WTC11 (cell line): ENCODE data around the gene RABIF. TPM values are rescaled to one million over a fixed set of nuclear protein-coding genes. Genes with fewer than 3 reads are reported as not detected.
A peak's percentile ranks its signal among the peaks of the same experiment; 100 is the strongest.

Source experiments
- AFF4 ChIP-seq: sonication (generic); formaldehyde crosslinking; IDR thresholded peaks from 2 replicates; pipeline ENCODE4 v1.8.1; 2023; ENCODE audit warnings: mild to moderate bottlenecking, missing genetic modification reagents, borderline replicate concordance
- ARID4B ChIP-seq: sonication (generic); formaldehyde crosslinking; IDR thresholded peaks from 2 replicates; pipeline ENCODE4 v1.8.0; 2023; ENCODE audit warnings: missing genetic modification reagents, mild to moderate bottlenecking, borderline replicate concordance
- CREB1 ChIP-seq: sonication (generic); formaldehyde crosslinking; IDR thresholded peaks from 2 replicates; pipeline ENCODE4 v1.8.0; 2023; ENCODE audit warnings: mild to moderate bottlenecking, missing genetic modification reagents
- E2F5 ChIP-seq: sonication (generic); formaldehyde crosslinking; IDR thresholded peaks from 2 replicates; pipeline ENCODE4 v1.8.1; 2022; ENCODE audit warnings: mild to moderate bottlenecking, moderate library complexity, missing genetic modification reagents
- ERG ChIP-seq: fragments of 250-450 bp; sonication (Bioruptor Pico); IDR thresholded peaks from 2 replicates; pipeline ENCODE4 v1.8.0; 2021; ENCODE audit warnings: mild to moderate bottlenecking
- FOXJ3 ChIP-seq: sonication (generic); formaldehyde crosslinking; IDR thresholded peaks from 2 replicates; pipeline ENCODE4 v1.9.0; 2021; ENCODE audit warnings: missing genetic modification reagents, mild to moderate bottlenecking, borderline replicate concordance
- GRHL2 ChIP-seq: fragments of 250-450 bp; sonication (Bioruptor Pico); IDR thresholded peaks from 2 replicates; pipeline ENCODE4 v1.8.0; 2022; ENCODE audit warnings: mild to moderate bottlenecking, moderate library complexity; ENCODE audit not compliant: insufficient replicate concordance, severe bottlenecking
- MXD4 ChIP-seq: fragments of 250-450 bp; sonication (Bioruptor Pico); IDR thresholded peaks from 2 replicates; pipeline ENCODE4 v1.8.0; 2021; ENCODE audit warnings: mild to moderate bottlenecking, moderate library complexity, borderline replicate concordance
- NFE2L1 ChIP-seq: sonication (generic); formaldehyde crosslinking; IDR thresholded peaks from 2 replicates; pipeline ENCODE4 v1.8.1; 2023; ENCODE audit warnings: missing genetic modification reagents
- NR2C2 ChIP-seq: sonication (generic); formaldehyde crosslinking; IDR thresholded peaks from 2 replicates; pipeline ENCODE4 v1.8.0; 2022; ENCODE audit warnings: mild to moderate bottlenecking, missing genetic modification reagents
- OVOL2 ChIP-seq: fragments of 250-450 bp; sonication (Bioruptor Pico); IDR thresholded peaks from 2 replicates; pipeline ENCODE4 v1.9.0; 2021; ENCODE audit warnings: mild to moderate bottlenecking, borderline replicate concordance
- SMAD3 ChIP-seq: sonication (generic); formaldehyde crosslinking; IDR thresholded peaks from 2 replicates; pipeline ENCODE4 v1.8.0; 2022; ENCODE audit warnings: missing genetic modification reagents, mild to moderate bottlenecking, borderline replicate concordance
- SMAD4 ChIP-seq: sonication (generic); formaldehyde crosslinking; IDR thresholded peaks from 2 replicates; pipeline ENCODE4 v1.8.0; 2022; ENCODE audit warnings: mild to moderate bottlenecking, missing genetic modification reagents
- SOX15 ChIP-seq: fragments of 250-450 bp; sonication (Bioruptor Pico); IDR thresholded peaks from 2 replicates; pipeline ENCODE4 v1.9.0; 2021; ENCODE audit warnings: mild to moderate bottlenecking
- TCF7 ChIP-seq: sonication (generic); formaldehyde crosslinking; IDR thresholded peaks from 2 replicates; pipeline ENCODE4 v1.8.0; 2022; ENCODE audit warnings: mild to moderate bottlenecking, low read depth, missing genetic modification reagents, moderate library complexity
- USF2 ChIP-seq: sonication (generic); formaldehyde crosslinking; IDR thresholded peaks from 2 replicates; pipeline ENCODE4 v1.8.1; 2023; ENCODE audit warnings: mild to moderate bottlenecking, missing genetic modification reagents, moderate library complexity
- ZBTB21 ChIP-seq: sonication (generic); formaldehyde crosslinking; IDR thresholded peaks from 2 replicates; pipeline ENCODE4 v1.8.1; 2023; ENCODE audit warnings: mild to moderate bottlenecking, missing genetic modification reagents, borderline replicate concordance
- ZNF138 ChIP-seq: sonication (generic); formaldehyde crosslinking; conservative IDR thresholded peaks from 2 replicates; pipeline ENCODE4 v1.8.1; 2022; ENCODE audit warnings: mild to moderate bottlenecking, moderate library complexity, missing genetic modification reagents
- ZNF219 ChIP-seq: sonication (generic); formaldehyde crosslinking; IDR thresholded peaks from 2 replicates; pipeline ENCODE4 v1.8.0; 2023; ENCODE audit warnings: missing genetic modification reagents, mild to moderate bottlenecking, borderline replicate concordance
- ZNF232 ChIP-seq: sonication (generic); formaldehyde crosslinking; IDR thresholded peaks from 2 replicates; pipeline ENCODE4 v1.8.0; 2022; ENCODE audit warnings: mild to moderate bottlenecking, missing genetic modification reagents
- ZNF281 ChIP-seq: sonication (generic); formaldehyde crosslinking; IDR thresholded peaks from 2 replicates; pipeline ENCODE4 v1.8.0; 2023; ENCODE audit warnings: mild to moderate bottlenecking, missing genetic modification reagents
- ZNF396 ChIP-seq: fragments of 250-450 bp; sonication (Bioruptor Pico); IDR thresholded peaks from 2 replicates; pipeline ENCODE4 v1.8.0; 2021; ENCODE audit warnings: mild to moderate bottlenecking, moderate library complexity, borderline replicate concordance
- ZNF512 ChIP-seq: sonication (generic); formaldehyde crosslinking; IDR thresholded peaks from 2 replicates; pipeline ENCODE4 v1.8.1; 2022; ENCODE audit warnings: missing genetic modification reagents, borderline replicate concordance
- ZNF671 ChIP-seq: fragments of 250-450 bp; sonication (Bioruptor Pico); IDR thresholded peaks from 2 replicates; pipeline ENCODE4 v1.8.0; 2021; ENCODE audit warnings: mild to moderate bottlenecking
- total RNA-seq: library from RNA; stranded (reverse); gene quantifications from 3 replicates; pipeline ENCODE4 v1.2.3, GENCODE V29; 2021

The RABIF gene
- total RNA-seq, 1 experiment from 2014 or later: 6.6 TPM

- TF ChIP-seq AFF4 (CRISPR knock-in tag) (no peak), ZBTB21 (CRISPR knock-in tag) (no peak), ZNF219 (no peak), ZNF281 (no peak), NR2C2 (no peak), USF2 (CRISPR knock-in tag) (no peak), SOX15 (no peak), SMAD3 (no peak), E2F5 (no peak), FOXJ3 (CRISPR knock-in tag) (no peak), TCF7 (CRISPR knock-in tag) (no peak), CREB1 (CRISPR knock-in tag) (no peak), ZNF671 (CRISPR knock-in tag) (no peak), MXD4 (no peak), ZNF512 (CRISPR knock-in tag) (no peak), ARID4B (CRISPR knock-in tag) (no peak; the same call in 1 of the 2 replicates), ZNF138 (no peak), NFE2L1 (CRISPR knock-in tag) (no peak), ERG (CRISPR knock-in tag) (no peak), ZNF396 (CRISPR knock-in tag) (no peak), GRHL2 (CRISPR knock-in tag) (no peak), ZNF232 (CRISPR knock-in tag) (0 out of 2 replicates have a peak, but pooled peaks have one; percentile 30), OVOL2 (CRISPR knock-in tag) (no peak), SMAD4 (CRISPR knock-in tag) (no peak)
These were observed 28.1 kb downstream of the RABIF start (continued) for GRCh38 chr1:202860744-202861419.
